ENCODE data around the gene CDH4.

Gene CDH4

DNA sequence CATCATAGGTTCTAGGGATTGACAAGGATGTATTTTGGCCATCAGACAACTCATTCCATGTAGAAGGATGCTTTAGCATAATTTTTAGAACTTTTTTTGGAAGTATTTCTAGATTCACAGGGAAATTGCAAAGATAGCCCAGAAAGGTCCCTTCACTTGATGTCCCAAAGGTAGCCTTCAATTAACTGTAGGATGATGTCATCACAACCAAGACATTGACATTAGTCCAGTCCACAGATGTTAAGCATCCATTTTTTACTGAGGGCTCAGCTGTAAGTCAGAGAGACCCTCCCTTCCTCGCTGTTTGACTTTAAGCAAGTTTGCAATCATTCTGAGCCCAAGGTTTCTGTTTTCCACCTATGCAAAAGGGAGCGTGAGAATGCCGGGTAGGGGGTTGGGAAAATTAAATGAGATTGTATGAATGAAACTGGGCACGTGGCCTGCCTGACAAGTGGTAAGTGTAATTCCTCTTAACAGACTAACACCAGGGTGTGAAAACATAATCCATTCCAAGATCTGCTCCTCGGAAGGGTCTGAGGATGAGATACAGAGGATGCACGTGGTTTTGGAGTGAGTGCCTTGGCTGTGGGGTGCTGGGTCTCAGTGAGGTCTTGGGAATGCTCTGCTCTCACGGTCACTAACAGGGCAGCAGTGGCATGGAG is 126.8 kb downstream of the CDH4 start:
- no peak overlapping the region for H3K4me3 ChIP-seq (ENCODE audit: low read depth, low read length)
- in situ Hi-C loops (cut with HindIII; ENCODE audit: low sequenced_read_pairs) = no loop called here
- TF ChIP-seq, protein P1, sequence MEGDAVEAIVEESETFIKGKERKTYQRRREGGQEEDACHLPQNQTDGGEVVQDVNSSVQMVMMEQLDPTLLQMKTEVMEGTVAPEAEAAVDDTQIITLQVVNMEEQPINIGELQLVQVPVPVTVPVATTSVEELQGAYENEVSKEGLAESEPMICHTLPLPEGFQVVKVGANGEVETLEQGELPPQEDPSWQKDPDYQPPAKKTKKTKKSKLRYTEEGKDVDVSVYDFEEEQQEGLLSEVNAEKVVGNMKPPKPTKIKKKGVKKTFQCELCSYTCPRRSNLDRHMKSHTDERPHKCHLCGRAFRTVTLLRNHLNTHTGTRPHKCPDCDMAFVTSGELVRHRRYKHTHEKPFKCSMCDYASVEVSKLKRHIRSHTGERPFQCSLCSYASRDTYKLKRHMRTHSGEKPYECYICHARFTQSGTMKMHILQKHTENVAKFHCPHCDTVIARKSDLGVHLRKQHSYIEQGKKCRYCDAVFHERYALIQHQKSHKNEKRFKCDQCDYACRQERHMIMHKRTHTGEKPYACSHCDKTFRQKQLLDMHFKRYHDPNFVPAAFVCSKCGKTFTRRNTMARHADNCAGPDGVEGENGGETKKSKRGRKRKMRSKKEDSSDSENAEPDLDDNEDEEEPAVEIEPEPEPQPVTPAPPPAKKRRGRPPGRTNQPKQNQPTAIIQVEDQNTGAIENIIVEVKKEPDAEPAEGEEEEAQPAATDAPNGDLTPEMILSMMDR (IDR thresholded peaks at IDR 0.05; ENCODE audit: low read depth, low read length) = no peak
- no peak for DNase-seq (ENCODE audit: low read depth, low spot score)

DNA sequence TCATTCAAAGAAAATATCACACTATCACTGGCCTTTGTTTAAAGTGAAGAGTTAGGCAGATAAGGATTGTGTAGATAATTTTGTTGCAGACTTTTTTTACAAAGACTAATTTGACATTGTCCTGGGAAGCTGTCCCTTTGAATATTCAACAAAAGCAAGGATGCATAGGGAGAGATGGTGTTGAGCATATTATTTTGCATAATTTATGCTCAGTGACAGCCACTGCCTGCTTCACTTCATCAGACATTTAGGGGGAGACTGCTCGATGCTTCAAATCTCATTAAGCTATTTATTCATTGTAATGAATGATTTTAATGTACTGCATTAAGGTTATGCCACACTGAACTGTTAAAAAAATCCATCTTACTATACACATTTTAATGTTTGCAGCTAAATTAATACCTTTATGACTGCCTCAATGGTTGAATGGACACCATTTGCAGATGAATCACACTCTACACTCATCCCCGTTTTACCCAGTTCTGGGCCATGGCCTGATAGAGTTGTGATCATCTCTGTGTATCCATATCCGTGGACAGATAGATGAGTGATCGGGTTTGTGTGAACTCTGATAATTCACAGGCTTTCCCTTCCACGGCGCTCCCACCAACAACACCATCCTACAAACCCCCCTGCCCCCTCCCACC is 128.0 kb downstream of the CDH4 start:
- in situ Hi-C loops (cut with HindIII; ENCODE audit: low sequenced_read_pairs) = no loop called here
- DNase-seq (ENCODE audit: low read depth, low spot score) = no peak
- TF ChIP-seq, protein P1 (IDR thresholded peaks at IDR 0.05; ENCODE audit: low read depth, low read length) = no peak

DNA sequence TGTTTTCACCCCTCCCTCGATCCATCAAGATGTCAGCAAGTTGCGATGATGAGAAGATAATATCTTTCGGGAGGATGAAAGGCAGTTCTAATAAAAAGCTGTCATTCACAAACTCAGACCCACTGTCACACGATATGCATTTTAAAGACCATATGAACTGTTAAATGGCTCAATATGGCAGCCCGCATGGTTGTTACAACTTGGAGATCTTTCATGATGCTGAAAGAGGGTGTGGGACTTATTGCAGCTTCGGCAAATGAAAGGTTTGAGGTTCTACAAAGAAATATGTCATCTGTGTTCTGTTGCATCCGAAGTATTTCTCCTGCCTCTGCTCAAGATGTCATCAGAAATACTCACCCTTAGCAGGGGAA is 128.5 kb downstream of the CDH4 start:
- no peak for DNase-seq (ENCODE audit: low read depth, low spot score)
- H3K4me3 ChIP-seq (ENCODE audit: low read depth, low read length) = no peak overlapping the region
- TF ChIP-seq, protein P1 (IDR thresholded peaks at IDR 0.05; ENCODE audit: low read depth, low read length) = no peak
- in situ Hi-C loops (cut with HindIII; ENCODE audit: low sequenced_read_pairs) = no loop called here

More for the DNA sequence above, 128.0 kb downstream of the CDH4 start:
- H3K4me3 ChIP-seq (ENCODE audit: low read depth, low read length) = no peak overlapping the region

DNA sequence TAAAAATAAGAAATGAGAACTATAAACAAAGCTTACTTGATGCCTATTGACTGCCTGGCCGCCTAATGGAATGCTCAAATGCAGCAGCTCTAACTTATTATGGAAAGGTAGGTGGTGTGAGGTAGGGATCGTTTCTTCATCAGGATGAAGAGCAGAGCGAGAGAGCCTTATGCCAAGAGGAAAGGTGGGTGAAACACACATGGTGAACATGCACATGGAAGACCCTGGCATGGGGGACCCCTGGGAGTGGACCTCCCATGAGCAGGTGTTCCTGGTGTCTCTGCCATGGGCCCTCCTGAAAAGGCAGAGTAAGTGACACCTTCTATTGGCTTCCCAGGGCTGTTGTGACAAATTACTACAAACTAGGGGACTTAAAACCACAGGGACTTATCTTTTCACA is 130.1 kb downstream of the CDH4 start:
- TF ChIP-seq, protein P1 (IDR thresholded peaks at IDR 0.05; ENCODE audit: low read depth, low read length) = no peak
- in situ Hi-C loops (cut with HindIII; ENCODE audit: low sequenced_read_pairs) = no loop called here
- no peak overlapping the region for H3K4me3 ChIP-seq (ENCODE audit: low read depth, low read length)
- DNase-seq (ENCODE audit: low read depth, low spot score) = no peak

DNA sequence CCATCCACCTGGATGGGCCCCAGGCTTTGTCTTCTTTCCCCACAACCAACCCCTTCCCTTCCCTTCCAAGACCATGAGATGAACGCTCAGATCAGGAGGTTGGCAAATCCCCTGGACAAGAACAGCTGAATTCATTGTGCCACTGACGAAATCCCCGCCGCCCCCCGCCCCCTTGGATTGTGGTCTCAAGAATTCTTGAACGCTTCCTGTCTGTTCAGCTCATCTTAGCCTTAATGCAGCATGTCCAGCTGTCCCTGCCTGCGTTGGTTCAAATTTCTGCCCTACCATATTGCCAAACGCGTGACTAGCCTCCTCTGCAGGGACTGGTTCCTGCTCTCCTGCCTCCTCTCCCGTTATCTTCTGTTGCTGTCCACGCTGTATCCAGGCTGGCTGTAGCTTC is 133.2 kb downstream of the CDH4 start:
- no peak overlapping the region for H3K4me3 ChIP-seq (ENCODE audit: low read depth, low read length)

DNA sequence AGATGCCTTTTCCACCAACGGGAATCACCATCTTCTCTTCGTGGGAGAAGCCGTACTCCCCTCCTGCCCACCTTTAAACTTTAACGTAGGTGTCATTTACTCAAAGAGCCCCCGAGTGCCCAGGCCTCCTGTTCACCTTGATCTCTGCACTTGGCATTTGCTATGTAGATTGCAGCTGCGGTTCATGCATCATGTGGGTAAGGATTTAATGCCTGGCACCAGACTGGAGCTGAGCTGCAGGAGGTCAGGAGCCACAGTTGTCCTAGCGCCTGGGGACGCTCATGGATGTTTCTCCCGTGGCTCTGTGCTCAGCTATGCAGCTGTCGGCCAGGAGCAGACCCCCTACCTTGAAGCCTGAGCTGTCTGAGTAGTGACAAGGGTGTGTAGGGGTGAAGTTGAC is 133.7 kb downstream of the CDH4 start:
- in situ Hi-C loops (cut with HindIII; ENCODE audit: low sequenced_read_pairs) = no loop called here
- DNase-seq (ENCODE audit: low read depth, low spot score) = no peak
- no peak overlapping the region for H3K4me3 ChIP-seq (ENCODE audit: low read depth, low read length)
- TF ChIP-seq, protein P1 (IDR thresholded peaks at IDR 0.05; ENCODE audit: low read depth, low read length) = no peak

More for the DNA sequence above, 133.2 kb downstream of the CDH4 start:
- no peak for DNase-seq (ENCODE audit: low read depth, low spot score)
- in situ Hi-C loops (cut with HindIII; ENCODE audit: low sequenced_read_pairs) = no loop called here
- TF ChIP-seq, protein P1 (IDR thresholded peaks at IDR 0.05; ENCODE audit: low read depth, low read length) = no peak

All from astrocyte of the spinal cord (primary cell).